Epithelial cell of proximal tubule (primary cell): ENCODE results near the gene MTTP. TPM values are rescaled to one million over a fixed set of nuclear protein-coding genes. Genes with fewer than 3 reads are reported as not detected.
"Not testable (repeated sequence)": the region's sequence is repeated elsewhere in the genome, so short reads cannot be mapped to it uniquely, and the experiment has no call there.

ENCODE experiments used
- DNase-seq: peaks from one replicate; pipeline ENCODE4 v3.0.0-alpha.2; 2011; ENCODE audit warnings: low read depth
- H3K4me3 ChIP-seq: 2 replicates; pipeline ENCODE4 v1.5.1; 2011; ENCODE audit warnings: low read depth, mild to moderate bottlenecking, low read length
- total RNA-seq: library from RNA; depleted of rRNA; stranded (reverse); fragments of >200 nt; gene quantifications from 2 replicates; pipeline ENCODE4 v1.2.3, GENCODE V29; 2015
- TF ChIP-seq, protein P1 (sequence below): conservative IDR thresholded peaks from 2 replicates; pipeline ENCODE4 v1.5.1; 2012; ENCODE audit warnings: low read depth, mild to moderate bottlenecking, low read length

MTTP gene
- total RNA-seq = under 0.01 TPM in 1 of 2 replicates, not detected in the other

DNA sequence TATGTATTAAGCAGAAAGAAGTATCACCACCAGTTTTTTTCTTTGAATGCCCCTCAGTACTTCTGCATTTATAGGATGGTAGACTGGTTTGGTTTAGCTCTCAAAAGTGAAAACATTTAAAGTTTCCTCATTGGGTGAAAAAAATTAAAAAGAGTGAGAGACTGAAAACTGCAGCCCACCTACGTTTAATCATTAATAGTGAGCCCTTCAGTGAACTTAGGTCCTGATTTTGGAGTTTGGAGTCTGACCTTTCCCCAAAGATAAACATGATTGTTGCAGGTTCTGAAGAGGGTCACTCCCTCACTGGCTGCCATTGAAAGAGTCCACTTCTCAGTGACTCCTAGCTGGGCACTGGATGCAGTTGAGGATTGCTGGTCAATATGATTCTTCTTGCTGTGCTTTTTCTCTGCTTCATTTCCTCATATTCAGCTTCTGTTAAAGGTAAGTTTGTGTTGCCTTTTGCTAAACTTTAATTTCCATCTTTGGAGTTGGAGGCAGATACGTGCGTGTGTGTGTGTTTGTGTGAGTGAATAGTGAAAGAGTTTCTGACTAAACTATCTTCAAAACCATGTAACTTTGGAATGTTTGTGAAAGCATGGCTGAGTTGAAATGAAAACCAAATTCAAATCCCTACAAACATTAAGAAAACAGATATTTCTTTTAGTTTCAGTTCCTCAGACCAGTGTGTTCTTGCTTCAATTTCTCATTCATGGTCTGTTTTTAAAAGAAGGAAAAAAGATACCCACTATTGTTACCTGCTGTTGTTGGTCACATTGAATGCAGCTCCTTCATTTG, at the start of gene MTTP:
TSS of gene MTTP (plus strand) at position 295 of the 795 bp plus-strand sequence. CDS start at position 381, 86 bp downstream.
- TF ChIP-seq, protein P1, sequence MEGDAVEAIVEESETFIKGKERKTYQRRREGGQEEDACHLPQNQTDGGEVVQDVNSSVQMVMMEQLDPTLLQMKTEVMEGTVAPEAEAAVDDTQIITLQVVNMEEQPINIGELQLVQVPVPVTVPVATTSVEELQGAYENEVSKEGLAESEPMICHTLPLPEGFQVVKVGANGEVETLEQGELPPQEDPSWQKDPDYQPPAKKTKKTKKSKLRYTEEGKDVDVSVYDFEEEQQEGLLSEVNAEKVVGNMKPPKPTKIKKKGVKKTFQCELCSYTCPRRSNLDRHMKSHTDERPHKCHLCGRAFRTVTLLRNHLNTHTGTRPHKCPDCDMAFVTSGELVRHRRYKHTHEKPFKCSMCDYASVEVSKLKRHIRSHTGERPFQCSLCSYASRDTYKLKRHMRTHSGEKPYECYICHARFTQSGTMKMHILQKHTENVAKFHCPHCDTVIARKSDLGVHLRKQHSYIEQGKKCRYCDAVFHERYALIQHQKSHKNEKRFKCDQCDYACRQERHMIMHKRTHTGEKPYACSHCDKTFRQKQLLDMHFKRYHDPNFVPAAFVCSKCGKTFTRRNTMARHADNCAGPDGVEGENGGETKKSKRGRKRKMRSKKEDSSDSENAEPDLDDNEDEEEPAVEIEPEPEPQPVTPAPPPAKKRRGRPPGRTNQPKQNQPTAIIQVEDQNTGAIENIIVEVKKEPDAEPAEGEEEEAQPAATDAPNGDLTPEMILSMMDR = no peak
- no peak for DNase-seq
- H3K4me3 ChIP-seq = no peak within 1 kb of the TSS

DNA sequence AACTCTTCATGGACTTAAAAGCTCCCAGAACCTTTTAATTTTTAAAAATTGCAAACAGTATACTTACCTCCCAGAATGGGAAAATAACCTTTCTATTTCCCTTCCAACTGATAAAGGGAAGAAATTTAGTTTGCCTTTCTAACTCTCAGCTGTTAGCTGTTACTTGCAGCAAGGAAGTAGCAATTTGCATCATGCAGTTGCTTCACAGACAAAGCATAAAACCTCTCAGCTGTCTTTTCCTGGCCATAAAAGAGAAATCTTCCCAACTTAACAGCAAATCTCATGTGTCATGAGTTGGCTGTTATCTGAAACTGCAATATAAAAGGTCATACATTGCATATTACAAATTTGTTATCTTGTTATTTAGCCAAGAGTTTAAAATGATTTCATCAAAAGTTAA, 45.4 kb upstream of the MTTP start:
- no peak for DNase-seq
- H3K4me3 ChIP-seq = no peak overlapping the region
- TF ChIP-seq, protein P1 = no peak

DNA sequence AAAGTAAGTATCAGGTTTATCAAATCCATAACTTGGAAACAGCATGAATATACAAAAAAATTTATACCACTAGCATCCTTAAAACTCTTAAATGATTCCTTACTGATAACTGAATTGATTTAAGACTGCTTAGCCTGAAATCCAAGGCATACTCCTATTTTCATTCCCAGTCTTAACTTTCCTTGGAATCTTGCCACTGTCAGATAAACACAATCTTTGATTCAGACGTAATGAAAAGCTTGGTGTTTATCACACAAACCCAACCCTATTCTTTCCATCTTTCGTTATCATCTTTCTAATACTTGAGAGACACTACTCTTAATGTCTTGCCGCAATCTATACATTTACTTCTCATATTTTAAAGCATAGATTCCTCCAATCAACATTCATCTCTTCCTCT, 44.7 kb upstream of the MTTP start:
- H3K4me3 ChIP-seq = no peak overlapping the region
- TF ChIP-seq, protein P1 = no peak
- DNase-seq = no peak

DNA sequence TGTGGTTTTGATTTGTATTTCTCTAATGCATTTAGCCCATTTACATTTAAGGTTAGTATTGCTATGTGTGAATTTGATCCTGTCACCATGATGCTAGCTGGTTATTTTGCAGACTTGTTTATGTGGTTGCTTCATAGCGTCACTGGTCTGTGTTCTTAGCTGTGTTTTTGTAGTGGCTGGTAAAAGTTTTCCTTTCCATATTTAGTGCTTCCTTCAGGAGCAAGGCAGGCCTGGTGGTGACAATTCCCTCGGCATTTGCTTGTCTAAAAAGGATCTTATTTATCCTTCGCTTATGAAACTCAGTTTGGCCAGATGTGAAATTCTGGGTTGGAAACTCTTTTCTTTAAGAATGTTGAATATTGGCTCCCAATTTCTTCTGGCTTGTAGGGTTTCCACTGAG, 39.9 kb upstream of the MTTP start:
- not testable (repeated sequence) for DNase-seq, H3K4me3 ChIP-seq

DNA sequence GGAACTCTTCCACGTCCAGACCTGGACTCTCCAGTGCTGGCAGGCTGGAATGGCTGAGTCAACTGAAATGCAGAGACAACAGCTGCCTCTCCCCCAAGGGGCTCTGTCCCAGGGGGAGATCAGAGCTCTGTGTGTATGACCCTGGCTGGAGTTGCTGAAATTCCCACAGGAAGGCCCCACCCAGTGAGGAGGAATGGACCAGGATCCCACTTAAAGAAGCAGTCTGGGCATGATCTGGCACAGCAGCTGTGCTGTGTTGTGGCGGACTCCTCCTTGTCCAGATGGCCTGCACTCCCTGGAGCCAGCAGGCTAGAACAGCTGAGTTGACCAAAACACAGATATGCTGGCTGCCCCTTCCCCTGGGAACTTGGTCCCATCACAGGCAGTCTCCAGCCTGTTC, 38.4 kb upstream of the MTTP start:
- no peak for DNase-seq
- no peak overlapping the region for H3K4me3 ChIP-seq
- TF ChIP-seq, protein P1 = no peak

DNA sequence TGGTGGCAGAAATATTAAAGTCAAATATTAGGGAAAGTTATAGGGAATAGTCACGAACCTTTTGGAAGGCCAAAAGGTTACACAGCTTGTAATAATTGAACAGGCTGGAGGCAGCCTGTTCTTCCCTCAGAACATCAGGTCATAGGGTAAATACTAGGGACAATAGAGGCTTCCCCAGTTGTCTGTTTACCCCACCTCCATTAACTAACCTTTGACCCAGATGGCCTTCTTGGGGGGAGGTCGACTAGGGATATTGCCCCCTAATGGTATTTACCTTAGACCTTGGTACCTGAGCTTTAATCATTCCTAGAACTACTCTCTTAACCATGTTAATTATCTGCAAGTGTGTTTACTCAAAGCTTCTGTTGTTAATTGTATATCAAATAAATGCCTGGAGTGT, 37.8 kb upstream of the MTTP start:
- no peak overlapping the region for H3K4me3 ChIP-seq
- DNase-seq = no peak
- TF ChIP-seq, protein P1 = no peak

DNA sequence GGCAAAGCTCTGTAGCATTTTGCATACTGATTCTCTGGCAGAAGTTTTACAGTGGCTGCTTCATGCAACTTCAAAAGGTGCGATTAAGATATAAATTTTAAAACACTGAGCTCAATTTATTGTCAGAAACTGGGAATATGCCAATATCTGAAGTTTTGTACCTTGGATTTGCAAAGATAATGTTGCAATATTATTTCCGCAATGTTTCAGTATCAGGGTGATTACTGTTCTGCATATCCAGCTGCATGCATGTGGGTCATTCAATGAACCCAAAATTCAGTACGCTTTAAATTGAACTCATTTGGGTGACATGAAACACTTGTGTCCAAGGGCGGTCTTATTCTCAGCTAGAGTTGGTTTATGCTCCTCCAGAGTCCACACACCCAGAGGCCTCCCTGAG, 37.0 kb upstream of the MTTP start:
- no peak for DNase-seq
- H3K4me3 ChIP-seq = no peak overlapping the region
- TF ChIP-seq, protein P1 = no peak
